ENCODE measurements around the gene HOXA1.
"Not testable (repeated sequence)": the region's sequence is repeated elsewhere in the genome, so short reads cannot be mapped to it uniquely, and the experiment has no call there.

The HOXA1 gene

GRCh38 chr7:27046854-27047549 lies 48.8 kb downstream of the HOXA1 start:
- DNase-seq (ENCODE audit: low read depth in 2 of 2), result no peak

- DNase-seq (ENCODE audit: low read depth in 2 of 2), result not testable (repeated sequence)
Measured at GRCh38 chr7:27045972-27046371, 49.8 kb downstream of the HOXA1 start.

GRCh38 chr7:27045066-27045465 lies 50.7 kb downstream of the HOXA1 start:
- not testable (repeated sequence) for DNase-seq (ENCODE audit: low read depth in 2 of 2)
